K562 (cell line): Measurements from ENCODE around the gene ENTPD6. TPM values are rescaled to one million over a fixed set of nuclear protein-coding genes. Genes with fewer than 3 reads are reported as not detected.
A peak's percentile ranks its signal among the peaks of the same experiment; 100 is the strongest.

Experiments
- CSDE1 ChIP-seq, 2 experiments: fragments of 450-650 bp; IDR thresholded peaks; 2 replicates each; pipeline ENCODE4 v1.6.1; 2016; ENCODE audit warnings: mild to moderate bottlenecking in 1 of 2
- EP400 ChIP-seq: fragments of 450-650 bp; IDR thresholded peaks from 2 replicates; pipeline ENCODE4 v1.6.1; 2017; ENCODE audit warnings: antibody characterized with exemption, mild to moderate bottlenecking, moderate library complexity
- HDAC8 ChIP-seq: fragments of 450-650 bp; IDR thresholded peaks from 2 replicates; pipeline ENCODE4 v1.6.1; 2016; ENCODE audit warnings: mild to moderate bottlenecking, missing genetic modification characterization, moderate library complexity, missing compliant biosample characterization
- HNRNPH1 ChIP-seq: fragments of 200-400 bp; formaldehyde crosslinking; optimal IDR thresholded peaks from 2 replicates; pipeline ENCODE3; 2017; ENCODE audit warnings: low read depth, mild to moderate bottlenecking, low read length, moderate library complexity
- L3MBTL2 ChIP-seq: fragments of 450-650 bp; IDR thresholded peaks from 2 replicates; pipeline ENCODE4 v1.6.1; 2016; ENCODE audit warnings: mild to moderate bottlenecking, moderate library complexity
- MCM7 ChIP-seq, 2 experiments: fragments of 450-650 bp; IDR thresholded peaks; 2 replicates each; pipeline ENCODE4 v1.6.1; 2016 to 2018
- NEUROD1 ChIP-seq: fragments of 150-350 bp; IDR thresholded peaks from 2 replicates; pipeline ENCODE4 v1.6.1; 2014; ENCODE audit warnings: borderline replicate concordance, low read length, low read depth; ENCODE audit not compliant: partially characterized antibody
- NONO ChIP-seq, 2 experiments: fragments of 200-400 bp in 1 of 2; fragments of 450-650 bp in 1 of 2; formaldehyde crosslinking in 1 of 2; IDR thresholded peaks; 2 replicates each; pipeline ENCODE4 v1.6.1; 2017; ENCODE audit warnings: low read depth in 2 of 2, mild to moderate bottlenecking in 2 of 2, moderate library complexity in 2 of 2, low read length in 1 of 2
- NUFIP1 ChIP-seq: fragments of 450-650 bp; IDR thresholded peaks from 2 replicates; pipeline ENCODE4 v1.6.1; 2018; ENCODE audit not compliant: partially characterized antibody
- POLR2AphosphoS5 ChIP-seq: IDR thresholded peaks from 2 replicates; pipeline ENCODE4 v1.6.1; 2011; ENCODE audit warnings: mild to moderate bottlenecking, low read depth, low read length, moderate library complexity; ENCODE audit not compliant: control insufficient read depth, insufficient read depth
- RB1 ChIP-seq: fragments of 450-650 bp; IDR thresholded peaks from 2 replicates; pipeline ENCODE4 v1.6.1; 2017; ENCODE audit warnings: low read depth, mild to moderate bottlenecking
- RBFOX2 ChIP-seq: fragments of 200-400 bp; formaldehyde crosslinking; IDR thresholded peaks from 2 replicates; pipeline ENCODE4 v1.6.1; 2017; ENCODE audit warnings: low read depth, mild to moderate bottlenecking, low read length, moderate library complexity
- SAP30 ChIP-seq: fragments of 200-600 bp; sonication (generic); IDR thresholded peaks from 2 replicates; pipeline ENCODE4 v1.6.1; 2012; ENCODE audit warnings: borderline replicate concordance, low read depth, mild to moderate bottlenecking, moderate library complexity, low read length, control low read depth, inconsistent platforms; ENCODE audit not compliant: insufficient read depth, poor library complexity, severe bottlenecking
- SRSF7 ChIP-seq: fragments of 200-400 bp; formaldehyde crosslinking; optimal IDR thresholded peaks from 2 replicates; pipeline ENCODE3; 2017; ENCODE audit warnings: mild to moderate bottlenecking, low read depth, low read length
- TFAP4 ChIP-seq: sonication (generic); formaldehyde crosslinking; IDR thresholded peaks from 2 replicates; pipeline ENCODE4 v1.8.0; 2022; ENCODE audit warnings: missing genetic modification reagents, mild to moderate bottlenecking, moderate library complexity, borderline replicate concordance
- ZFPM2 ChIP-seq: fragments of 250-450 bp; sonication (Bioruptor Pico); IDR thresholded peaks from 2 replicates; pipeline ENCODE4 v1.5.1; 2022; ENCODE audit warnings: mild to moderate bottlenecking
- ZNF644 ChIP-seq: fragments of 200-800 bp; sonication (Bioruptor generic); IDR thresholded peaks from 2 replicates; pipeline ENCODE4 v1.6.1; 2016; ENCODE audit warnings: low read depth, missing genetic modification characterization, missing compliant biosample characterization
- ZZZ3 ChIP-seq: fragments of 450-650 bp; IDR thresholded peaks from 2 replicates; pipeline ENCODE4 v1.6.1; 2016; ENCODE audit warnings: antibody characterized with exemption, mild to moderate bottlenecking, moderate library complexity
- polyA plus RNA-seq, 8 experiments: library from polyadenylated mRNA; depleted of rRNA in 4 of 8; stranded (reverse) in 5 of 8; unstranded in 3 of 8; fragments of >200 nt; fragmentation: Nextera tagmentation in 2 of 8; fragmentation: Illumina TruSeq in 1 of 8; extraction: Ambion mirVana in 2 of 8; extraction: Trizol in 1 of 8; gene quantifications; 2 replicates each; pipeline versions ENCODE4 v1.2.1 to v1.2.3, GENCODE V29; 2011 to 2014; ENCODE audit warnings: inconsistent platforms in 1 of 8, missing spikeins in 1 of 8
- total RNA-seq, 7 experiments: library from RNA; depleted of rRNA in 6 of 7; stranded (reverse); fragments of >200 nt in 6 of 7; fragmentation: Illumina TruSeq in 2 of 7; extraction: Trizol in 2 of 7; gene quantifications; 2 replicates each; pipeline versions ENCODE4 v1.2.1 to v1.2.3, GENCODE V29; 2011 to 2021; ENCODE audit warnings: low replicate concordance in 1 of 7
- TF ChIP-seq, protein P1 (sequence below): fragments of 450-650 bp; IDR thresholded peaks from 2 replicates; pipeline ENCODE4 v1.6.1; 2018; ENCODE audit not compliant: partially characterized antibody
- TF ChIP-seq, protein P2 (sequence below): sonication (generic); formaldehyde crosslinking; IDR thresholded peaks from 2 replicates; pipeline ENCODE4 v1.8.1; 2023; ENCODE audit warnings: mild to moderate bottlenecking, missing genetic modification reagents

Gene ENTPD6
- total and polyA plus RNA-seq, 9 of the 15 experiments (the other 6 are each of a cell fraction or from before 2014, with no cell fraction given): 0.82 to 36.8 (median 22.4) TPM

- 0 out of 4 replicates have a peak, but pooled peaks of 1 of the 2 experiments have one; percentile 25 for TF ChIP-seq NONO (IDR thresholded peaks at IDR 0.05; ENCODE audit: low read depth in 2 of 2, low read length in 1 of 2)
- TF ChIP-seq SRSF7: no peak
- TF ChIP-seq, protein P1, sequence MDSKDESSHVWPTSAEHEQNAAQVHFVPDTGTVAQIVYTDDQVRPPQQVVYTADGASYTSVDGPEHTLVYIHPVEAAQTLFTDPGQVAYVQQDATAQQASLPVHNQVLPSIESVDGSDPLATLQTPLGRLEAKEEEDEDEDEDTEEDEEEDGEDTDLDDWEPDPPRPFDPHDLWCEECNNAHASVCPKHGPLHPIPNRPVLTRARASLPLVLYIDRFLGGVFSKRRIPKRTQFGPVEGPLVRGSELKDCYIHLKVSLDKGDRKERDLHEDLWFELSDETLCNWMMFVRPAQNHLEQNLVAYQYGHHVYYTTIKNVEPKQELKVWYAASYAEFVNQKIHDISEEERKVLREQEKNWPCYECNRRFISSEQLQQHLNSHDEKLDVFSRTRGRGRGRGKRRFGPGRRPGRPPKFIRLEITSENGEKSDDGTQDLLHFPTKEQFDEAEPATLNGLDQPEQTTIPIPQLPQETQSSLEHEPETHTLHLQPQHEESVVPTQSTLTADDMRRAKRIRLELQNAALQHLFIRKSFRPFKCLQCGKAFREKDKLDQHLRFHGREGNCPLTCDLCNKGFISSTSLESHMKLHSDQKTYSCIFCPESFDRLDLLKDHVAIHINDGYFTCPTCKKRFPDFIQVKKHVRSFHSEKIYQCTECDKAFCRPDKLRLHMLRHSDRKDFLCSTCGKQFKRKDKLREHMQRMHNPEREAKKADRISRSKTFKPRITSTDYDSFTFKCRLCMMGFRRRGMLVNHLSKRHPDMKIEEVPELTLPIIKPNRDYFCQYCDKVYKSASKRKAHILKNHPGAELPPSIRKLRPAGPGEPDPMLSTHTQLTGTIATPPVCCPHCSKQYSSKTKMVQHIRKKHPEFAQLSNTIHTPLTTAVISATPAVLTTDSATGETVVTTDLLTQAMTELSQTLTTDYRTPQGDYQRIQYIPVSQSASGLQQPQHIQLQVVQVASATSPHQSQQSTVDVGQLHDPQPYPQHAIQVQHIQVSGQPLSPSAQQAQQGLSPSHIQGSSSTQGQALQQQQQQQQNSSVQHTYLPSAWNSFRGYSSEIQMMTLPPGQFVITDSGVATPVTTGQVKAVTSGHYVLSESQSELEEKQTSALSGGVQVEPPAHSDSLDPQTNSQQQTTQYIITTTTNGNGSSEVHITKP: no peak
- TF ChIP-seq SAP30: peak; percentile 76
- TF ChIP-seq, protein P2, sequence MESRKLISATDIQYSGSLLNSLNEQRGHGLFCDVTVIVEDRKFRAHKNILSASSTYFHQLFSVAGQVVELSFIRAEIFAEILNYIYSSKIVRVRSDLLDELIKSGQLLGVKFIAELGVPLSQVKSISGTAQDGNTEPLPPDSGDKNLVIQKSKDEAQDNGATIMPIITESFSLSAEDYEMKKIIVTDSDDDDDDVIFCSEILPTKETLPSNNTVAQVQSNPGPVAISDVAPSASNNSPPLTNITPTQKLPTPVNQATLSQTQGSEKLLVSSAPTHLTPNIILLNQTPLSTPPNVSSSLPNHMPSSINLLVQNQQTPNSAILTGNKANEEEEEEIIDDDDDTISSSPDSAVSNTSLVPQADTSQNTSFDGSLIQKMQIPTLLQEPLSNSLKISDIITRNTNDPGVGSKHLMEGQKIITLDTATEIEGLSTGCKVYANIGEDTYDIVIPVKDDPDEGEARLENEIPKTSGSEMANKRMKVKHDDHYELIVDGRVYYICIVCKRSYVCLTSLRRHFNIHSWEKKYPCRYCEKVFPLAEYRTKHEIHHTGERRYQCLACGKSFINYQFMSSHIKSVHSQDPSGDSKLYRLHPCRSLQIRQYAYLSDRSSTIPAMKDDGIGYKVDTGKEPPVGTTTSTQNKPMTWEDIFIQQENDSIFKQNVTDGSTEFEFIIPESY (CRISPR knock-in tag): 0 out of 2 replicates have a peak, but pooled peaks have one; percentile 7
- TF ChIP-seq CSDE1 (IDR thresholded peaks at IDR 0.05): no peak
- TF ChIP-seq HDAC8 (tag): no peak
- peak; percentile 39; the same call in 1 of the 2 replicates for TF ChIP-seq TFAP4 (CRISPR knock-in tag)
- TF ChIP-seq EP400: peak; percentile 78; the same call in 1 of the 2 replicates
- no peak for TF ChIP-seq NUFIP1
- no peak for TF ChIP-seq NEUROD1
- TF ChIP-seq MCM7 (IDR thresholded peaks at IDR 0.05): no peak
- TF ChIP-seq ZNF644 (tag): no peak
- TF ChIP-seq ZZZ3: no peak
- no peak for TF ChIP-seq HNRNPH1
- 0 out of 2 replicates have a peak, but pooled peaks have one; percentile 43 for TF ChIP-seq RB1
- TF ChIP-seq POLR2AphosphoS5: peak; percentile 70
- TF ChIP-seq RBFOX2: peak; percentile 87
- no peak for TF ChIP-seq ZFPM2 (CRISPR knock-in tag)
- TF ChIP-seq L3MBTL2: peak; percentile 78
These were observed 52.7 kb downstream of the ENTPD6 start, which contains the start of gene PYGB (continued) for GRCh38 chr20:25247956-25248785.
